ENCODE measurements around the gene C1orf159.

Gene C1orf159

GRCh38 chr1:1087351-1088028 lies 28.4 kb downstream of the C1orf159 start:
- POLR2A ChIA-PET: no interaction called here
- DNase-seq (ENCODE audit: extremely low spot score): no peak
- no peak for TF ChIP-seq ARNT (IDR thresholded peaks at IDR 0.05)
- TF ChIP-seq FOXM1 (IDR thresholded peaks at IDR 0.05; ENCODE audit: borderline replicate concordance): no peak
- TF ChIP-seq FOXA1 (IDR thresholded peaks at IDR 0.05): no peak
- TF ChIP-seq SP1 (IDR thresholded peaks at IDR 0.05): no peak
- TF ChIP-seq HDGF (IDR thresholded peaks at IDR 0.05; ENCODE audit: borderline replicate concordance): no peak
- TF ChIP-seq LEF1 (IDR thresholded peaks at IDR 0.05; ENCODE audit: borderline replicate concordance): no peak
- TF ChIP-seq ZNF384 (IDR thresholded peaks at IDR 0.05): no peak
- no peak for TF ChIP-seq ELF4 (IDR thresholded peaks at IDR 0.05)
- no peak for TF ChIP-seq PKNOX1 (IDR thresholded peaks at IDR 0.05)
- no peak for TF ChIP-seq L3MBTL2 (conservative IDR thresholded peaks at IDR 0.05)
- no peak for TF ChIP-seq FOXK2 (IDR thresholded peaks at IDR 0.05)
- TF ChIP-seq TARDBP (IDR thresholded peaks at IDR 0.05): no peak
- CTCF ChIA-PET: interaction anchor here (0.6 kb wide), 1 partner anchor 213 kb away, joined by 3 read pairs; no protein-coding TSS in a partner anchor

- ChIA-PET CTCF (no interaction called here), POLR2A (no interaction called here)
These were observed 29.0 kb downstream of the C1orf159 start for GRCh38 chr1:1086911-1087341.

GRCh38 chr1:1085911-1086841 lies 29.7 kb downstream of the C1orf159 start:
- DNase-seq (ENCODE audit: extremely low spot score): no peak
- TF ChIP-seq FOXK2 (IDR thresholded peaks at IDR 0.05): no peak
- no peak for TF ChIP-seq SP1 (IDR thresholded peaks at IDR 0.05)
- no peak for TF ChIP-seq ZNF384 (IDR thresholded peaks at IDR 0.05)
- no peak for TF ChIP-seq PKNOX1 (IDR thresholded peaks at IDR 0.05)
- no peak for TF ChIP-seq FOXA1 (IDR thresholded peaks at IDR 0.05)
- no peak for TF ChIP-seq CTBP1 (IDR thresholded peaks at IDR 0.05; ENCODE audit: borderline replicate concordance)
- TF ChIP-seq NFRKB (IDR thresholded peaks at IDR 0.05): no peak
- no peak for TF ChIP-seq FOXM1 (IDR thresholded peaks at IDR 0.05; ENCODE audit: borderline replicate concordance)
- no peak for TF ChIP-seq SUZ12 (IDR thresholded peaks at IDR 0.05)
- TF ChIP-seq ARNT (IDR thresholded peaks at IDR 0.05): no peak
- TF ChIP-seq ELF4 (IDR thresholded peaks at IDR 0.05): no peak
- no peak for TF ChIP-seq TARDBP (IDR thresholded peaks at IDR 0.05)
- no peak for TF ChIP-seq LEF1 (IDR thresholded peaks at IDR 0.05; ENCODE audit: borderline replicate concordance)
- no peak for TF ChIP-seq BHLHE40 (IDR thresholded peaks at IDR 0.05; ENCODE audit: borderline replicate concordance)
- TF ChIP-seq HDGF (IDR thresholded peaks at IDR 0.05; ENCODE audit: borderline replicate concordance): no peak
- no peak for TF ChIP-seq L3MBTL2 (conservative IDR thresholded peaks at IDR 0.05)
- ChIA-PET POLR2A (no interaction called here), CTCF (no interaction called here)

More at GRCh38 chr1:1086911-1087341, 29.0 kb downstream of the C1orf159 start:
- DNase-seq (ENCODE audit: extremely low spot score): no peak
- TF ChIP-seq BHLHE40 (IDR thresholded peaks at IDR 0.05; ENCODE audit: borderline replicate concordance) (no peak), ELF4 (IDR thresholded peaks at IDR 0.05) (no peak), FOXM1 (IDR thresholded peaks at IDR 0.05; ENCODE audit: borderline replicate concordance) (no peak), SP1 (IDR thresholded peaks at IDR 0.05) (no peak), PKNOX1 (IDR thresholded peaks at IDR 0.05) (no peak), L3MBTL2 (conservative IDR thresholded peaks at IDR 0.05) (no peak), CTBP1 (IDR thresholded peaks at IDR 0.05; ENCODE audit: borderline replicate concordance) (no peak), LEF1 (IDR thresholded peaks at IDR 0.05; ENCODE audit: borderline replicate concordance) (no peak), FOXA1 (IDR thresholded peaks at IDR 0.05) (no peak), SUZ12 (IDR thresholded peaks at IDR 0.05) (no peak), NFRKB (IDR thresholded peaks at IDR 0.05) (no peak), ARNT (IDR thresholded peaks at IDR 0.05) (no peak), ZNF384 (IDR thresholded peaks at IDR 0.05) (no peak), TARDBP (IDR thresholded peaks at IDR 0.05) (no peak), FOXK2 (IDR thresholded peaks at IDR 0.05) (no peak), HDGF (IDR thresholded peaks at IDR 0.05; ENCODE audit: borderline replicate concordance) (no peak)

GRCh38 chr1:1085171-1085841 lies 30.6 kb downstream of the C1orf159 start:
- DNase-seq (ENCODE audit: extremely low spot score): no peak
- CTCF ChIA-PET: no interaction called here
- no peak for TF ChIP-seq PKNOX1 (IDR thresholded peaks at IDR 0.05)
- no peak for TF ChIP-seq CTBP1 (IDR thresholded peaks at IDR 0.05; ENCODE audit: borderline replicate concordance)
- TF ChIP-seq HDGF (IDR thresholded peaks at IDR 0.05; ENCODE audit: borderline replicate concordance): no peak
- no peak for TF ChIP-seq SUZ12 (IDR thresholded peaks at IDR 0.05)
- TF ChIP-seq ZNF384 (IDR thresholded peaks at IDR 0.05): no peak
- TF ChIP-seq LEF1 (IDR thresholded peaks at IDR 0.05; ENCODE audit: borderline replicate concordance): no peak
- no peak for TF ChIP-seq FOXK2 (IDR thresholded peaks at IDR 0.05)
- TF ChIP-seq TARDBP (IDR thresholded peaks at IDR 0.05): no peak
- TF ChIP-seq FOXA1 (IDR thresholded peaks at IDR 0.05): no peak
- no peak for TF ChIP-seq L3MBTL2 (conservative IDR thresholded peaks at IDR 0.05)
- no peak for TF ChIP-seq FOXM1 (IDR thresholded peaks at IDR 0.05; ENCODE audit: borderline replicate concordance)
- no peak for TF ChIP-seq ELF4 (IDR thresholded peaks at IDR 0.05)
- no peak for TF ChIP-seq ARNT (IDR thresholded peaks at IDR 0.05)
- TF ChIP-seq SP1 (IDR thresholded peaks at IDR 0.05): no peak
- TF ChIP-seq NFRKB (IDR thresholded peaks at IDR 0.05): no peak
- no peak for TF ChIP-seq BHLHE40 (IDR thresholded peaks at IDR 0.05; ENCODE audit: borderline replicate concordance)
- POLR2A ChIA-PET: no interaction called here

Measured in HEK293T (cell line).